Epithelial cell of esophagus (primary cell): ENCODE data around the gene HRCT1.

Experiments
- DNase-seq: peaks from one replicate; pipeline ENCODE4 v3.0.0; 2010; ENCODE audit warnings: low read depth
- H3K4me3 ChIP-seq: 2 replicates; pipeline ENCODE4 v1.5.1; 2011; ENCODE audit warnings: mild to moderate bottlenecking, low read length, control low read depth
- CTCF ChIP-seq: IDR thresholded peaks from 2 replicates; pipeline ENCODE4 v1.5.1; 2011; ENCODE audit warnings: low read depth, mild to moderate bottlenecking, low read length, control low read depth, inconsistent platforms; ENCODE audit not compliant: insufficient read depth; ENCODE audit errors: missing control alignments

The HRCT1 gene

GRCh38 chr9:35861161-35861897 lies 44.7 kb upstream of the HRCT1 start:
- TF ChIP-seq CTCF: no peak
- no peak overlapping the region for H3K4me3 ChIP-seq
- DNase-seq: no peak

- DNase-seq: no peak
- H3K4me3 ChIP-seq: no peak overlapping the region
- no peak for TF ChIP-seq CTCF
These were observed 43.7 kb upstream of the HRCT1 start for GRCh38 chr9:35862328-35862727.

- H3K4me3 ChIP-seq: no peak overlapping the region
- no peak for DNase-seq
- no peak for TF ChIP-seq CTCF
These were observed 42.4 kb upstream of the HRCT1 start for GRCh38 chr9:35863583-35863982.

- H3K4me3 ChIP-seq: no peak overlapping the region
- no peak for TF ChIP-seq CTCF
- no peak for DNase-seq
These were observed 41.2 kb upstream of the HRCT1 start for GRCh38 chr9:35864695-35865255.

GRCh38 chr9:35867538-35867937 lies 38.5 kb upstream of the HRCT1 start:
- no peak for DNase-seq
- no peak overlapping the region for H3K4me3 ChIP-seq
- TF ChIP-seq CTCF: no peak

- no peak for TF ChIP-seq CTCF
- DNase-seq: no peak
- H3K4me3 ChIP-seq: no peak overlapping the region
These were observed 37.1 kb upstream of the HRCT1 start for GRCh38 chr9:35868933-35869332.
